ENCODE data around the gene KAT7.
"Not testable (repeated sequence)": the region's sequence is repeated elsewhere in the genome, so short reads cannot be mapped to it uniquely, and the experiment has no call there.

KAT7 gene
- 25.3 to 82.6 (median 51.6) reads per million in 18 experiments for total RNA-seq

GRCh38 chr17:49788478-49789242 lies at the start of gene KAT7:
Gene KAT7 (plus strand): TSS chr17:49788681. CDS start chr17:49788835, 154 bp downstream.
- peak; percentile 100 for DNase-seq

DNA sequence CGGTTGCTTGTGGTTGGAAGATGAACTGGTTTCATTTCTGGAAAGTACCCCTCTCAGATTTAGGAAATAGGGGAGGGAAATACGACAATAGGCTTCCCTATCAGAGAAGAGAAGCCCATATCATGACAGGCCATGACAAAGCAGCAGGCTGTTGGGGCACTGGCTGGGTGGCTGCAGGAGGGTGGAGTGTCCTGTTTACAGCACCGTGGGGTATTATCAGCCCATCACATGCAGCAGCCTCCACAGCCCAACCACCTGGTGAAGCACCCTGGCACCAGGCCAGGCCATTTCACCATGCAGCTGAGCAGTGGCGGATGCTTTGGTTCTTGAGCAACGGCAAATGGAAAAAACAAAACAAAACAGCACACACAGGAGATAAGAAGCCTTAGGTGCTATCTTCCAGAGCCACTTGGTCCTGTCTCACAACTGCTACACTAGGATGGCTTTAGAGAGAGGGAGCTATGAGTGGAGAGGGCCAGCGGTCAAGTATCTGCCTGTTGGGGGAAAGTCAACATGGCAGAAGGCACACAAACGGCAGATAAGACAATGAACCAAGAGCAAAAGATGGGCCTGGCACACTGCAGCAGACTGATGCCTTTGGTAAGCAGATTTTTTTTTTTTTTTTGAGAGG lies 48.7 kb upstream of the KAT7 start:
- DNase-seq: peak; percentile 84 to 85

GRCh38 chr17:49741009-49741691 lies 47.3 kb upstream of the KAT7 start:
- DNase-seq: peak; percentile 37 to 52

GRCh38 chr17:49741692-49742076 lies 46.8 kb upstream of the KAT7 start:
- DNase-seq: no peak

DNA sequence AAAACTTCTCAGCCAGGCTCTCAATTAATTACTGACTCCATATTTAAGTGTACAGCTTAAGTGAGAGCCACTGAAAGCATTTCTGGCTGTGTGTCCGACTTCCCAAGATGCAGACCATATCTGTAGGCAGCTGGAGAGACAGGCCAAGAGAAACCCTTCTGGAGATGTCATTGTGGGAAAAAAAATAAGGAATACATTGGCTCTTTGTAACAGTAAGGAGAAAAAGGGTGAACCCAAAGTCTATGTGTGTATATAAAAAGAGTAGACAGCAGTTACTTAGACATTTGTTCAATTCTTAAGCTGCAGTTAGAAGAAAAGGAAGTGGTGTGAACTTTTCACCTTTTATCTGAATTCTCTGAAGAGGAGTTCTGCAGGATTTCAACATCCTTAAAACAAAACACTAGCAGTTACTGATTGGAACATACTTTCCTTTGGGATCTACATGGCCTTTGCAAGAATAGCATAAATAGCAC lies 46.3 kb upstream of the KAT7 start:
- peak; percentile 38 to 70 for DNase-seq

GRCh38 chr17:49745175-49746139 lies 43.0 kb upstream of the KAT7 start:
- no peak for DNase-seq

- no peak for DNase-seq
Observed at GRCh38 chr17:49746791-49747490, 41.5 kb upstream of the KAT7 start.

- DNase-seq: no peak
Observed at GRCh38 chr17:49747632-49748031, 40.8 kb upstream of the KAT7 start.

GRCh38 chr17:49748223-49748622 lies 40.3 kb upstream of the KAT7 start:
- DNase-seq: no peak

- DNase-seq: no peak
Observed at GRCh38 chr17:49748791-49749190, 39.7 kb upstream of the KAT7 start.

DNA sequence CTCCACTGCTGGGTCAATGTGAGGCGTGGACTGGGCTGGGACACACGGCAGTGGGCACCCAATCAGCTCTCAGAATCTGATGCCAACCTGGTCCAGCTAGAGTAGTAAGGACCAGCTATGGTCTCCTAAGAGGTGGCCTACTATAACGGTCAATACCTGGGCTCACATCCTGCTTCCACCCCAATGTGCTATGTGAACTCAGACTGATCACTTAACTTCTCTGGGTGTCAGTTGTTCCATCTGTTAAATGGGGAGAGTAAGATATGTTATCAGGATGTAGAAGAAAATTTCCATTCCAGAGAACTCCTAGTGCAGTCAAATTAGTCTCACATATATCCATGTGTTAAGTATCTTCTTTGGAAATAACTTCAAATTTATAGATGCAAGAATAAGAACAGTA lies 38.8 kb upstream of the KAT7 start:
- DNase-seq: no peak

DNA sequence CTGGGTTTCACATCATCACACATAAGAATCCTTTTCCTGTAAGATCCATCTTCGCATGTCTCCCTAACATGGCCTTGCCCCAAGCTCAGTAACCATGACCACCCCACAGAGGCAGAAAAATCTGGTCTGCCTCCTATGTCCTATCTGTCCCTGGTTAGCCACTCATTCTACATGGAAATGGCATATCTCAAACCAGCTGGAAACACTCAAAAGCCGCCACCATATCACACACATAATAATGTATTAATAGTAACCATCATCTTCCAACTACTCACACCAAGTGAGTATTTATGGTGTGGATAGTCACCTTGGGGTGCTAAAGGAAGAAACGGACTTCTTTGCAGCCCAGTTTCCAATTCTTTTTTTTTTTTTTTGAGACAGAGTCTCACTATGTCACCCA lies 36.0 kb upstream of the KAT7 start:
- no peak for DNase-seq

DNA sequence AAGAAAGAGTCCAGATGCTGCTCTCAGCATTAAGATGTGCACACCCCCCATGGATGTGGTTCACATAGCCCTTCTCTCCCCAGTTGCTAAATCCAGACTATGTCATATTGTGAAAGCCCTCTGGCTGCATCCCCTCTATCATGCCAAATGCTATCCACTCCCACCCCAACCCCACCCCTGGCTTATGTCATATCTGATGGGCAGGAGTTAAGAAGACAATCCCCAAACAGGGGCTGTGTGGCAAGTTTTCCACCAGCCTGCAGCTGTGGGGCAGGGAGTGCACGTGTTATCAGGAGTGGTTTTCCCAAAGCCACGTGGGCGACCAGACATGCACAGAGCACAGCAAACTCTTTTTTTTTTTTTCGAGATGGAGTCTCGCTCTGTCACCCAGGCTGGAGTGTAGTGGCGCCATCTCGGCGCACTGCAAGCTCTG lies 34.5 kb upstream of the KAT7 start:
- no peak for DNase-seq

GRCh38 chr17:49755663-49756283 lies 32.7 kb upstream of the KAT7 start:
- no peak for DNase-seq

DNA sequence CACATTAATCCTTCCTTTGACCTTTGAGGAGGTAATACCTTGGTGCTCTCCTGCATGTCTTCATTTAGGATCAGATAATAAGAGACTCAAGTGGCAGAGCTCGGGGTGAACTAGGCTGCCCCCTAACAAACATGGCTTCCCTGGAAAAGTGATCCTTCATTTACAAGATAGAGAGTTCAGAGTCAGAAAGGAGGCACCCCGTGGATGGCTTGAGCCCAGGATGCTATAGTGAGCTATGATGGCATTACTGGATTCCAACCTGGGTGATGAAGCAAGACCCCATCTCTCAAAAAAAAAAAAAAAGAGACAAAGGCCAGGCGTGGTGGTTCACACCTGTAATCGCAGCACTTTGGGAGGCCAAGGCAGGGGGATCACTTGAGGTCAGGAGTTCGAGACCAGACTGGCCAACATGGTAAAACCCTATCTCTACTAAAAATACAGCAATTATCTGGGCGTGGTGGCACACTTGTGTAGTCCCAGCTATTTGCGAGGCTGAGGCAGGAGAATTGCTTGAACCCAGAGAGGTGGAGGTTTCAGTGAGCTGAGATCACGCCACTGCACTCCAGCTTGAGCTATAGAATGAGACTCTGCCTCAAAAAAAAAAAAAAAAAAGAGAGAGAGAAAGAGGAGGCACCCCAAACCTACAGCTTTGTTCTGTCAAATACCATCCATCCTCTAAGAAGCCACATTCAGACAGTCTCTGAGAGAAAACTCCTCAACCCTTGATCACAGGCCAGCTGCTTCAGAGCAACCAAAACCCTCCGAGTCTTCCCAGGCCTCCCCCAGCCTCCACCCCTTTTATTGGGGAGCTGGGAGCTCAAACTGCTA lies 31.9 kb upstream of the KAT7 start:
- no peak for DNase-seq

GRCh38 chr17:49757151-49757777 lies 31.2 kb upstream of the KAT7 start:
- DNase-seq: no peak

DNA sequence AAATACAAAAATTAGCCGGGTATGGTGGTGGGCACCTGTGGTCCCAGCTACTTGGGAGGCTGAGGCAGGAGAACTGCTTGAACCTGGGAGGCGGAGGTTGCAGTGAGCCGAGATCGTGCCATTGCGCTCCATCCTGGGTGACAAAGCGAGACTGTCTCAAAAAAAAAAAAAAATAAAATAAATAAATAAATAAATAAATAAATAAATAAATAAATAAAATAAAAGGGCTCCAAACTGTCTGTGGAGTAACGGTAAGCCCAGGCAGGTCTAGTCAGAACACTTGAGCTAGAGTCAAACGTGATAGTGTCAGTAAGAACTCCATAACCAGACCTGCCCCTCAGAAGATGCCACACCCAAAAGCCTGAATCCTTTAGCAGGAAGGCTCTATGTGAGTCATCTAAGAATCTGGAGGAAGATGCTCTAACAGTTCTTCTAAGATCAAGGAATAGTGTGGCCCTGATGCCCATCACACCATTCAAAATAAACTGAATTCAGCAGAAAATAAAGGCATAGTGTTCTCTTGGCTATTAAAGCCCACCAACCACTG lies 29.9 kb upstream of the KAT7 start:
- not testable (repeated sequence) for DNase-seq

GRCh38 chr17:49759203-49759602 lies 29.3 kb upstream of the KAT7 start:
- DNase-seq: no peak

- no peak for DNase-seq
Observed at GRCh38 chr17:49760296-49760695, 28.2 kb upstream of the KAT7 start.

Measured in inflammatory macrophage (primary cell).